NT2/D1 (cell line): Measurements from ENCODE around the gene PSIP1.

ENCODE experiments used
- SUZ12 ChIP-seq: IDR thresholded peaks from 2 replicates; pipeline ENCODE4 v1.6.1; 2011; ENCODE audit not compliant: insufficient read length, insufficient read depth; ENCODE audit errors: extremely low read depth
- YY1 ChIP-seq: IDR thresholded peaks from 2 replicates; pipeline ENCODE4 v1.6.1; 2011; ENCODE audit not compliant: insufficient read length, insufficient read depth
- ZNF274 ChIP-seq: IDR thresholded peaks from 2 replicates; pipeline ENCODE4 v1.6.1; 2011; ENCODE audit warnings: mild to moderate bottlenecking, low read depth, low read length

- TF ChIP-seq YY1: no peak
- no peak for TF ChIP-seq ZNF274
- TF ChIP-seq SUZ12: no peak
Observed at GRCh38 chr9:15461601-15462000, 49.2 kb downstream of the PSIP1 start.
